AG10803 (cell line): ENCODE measurements around the gene NDUFAF4.
A peak's percentile ranks its signal among the peaks of the same experiment; 100 is the strongest.

ENCODE experiments used
- DNase-seq: peaks from one replicate; pipeline ENCODE4 v3.0.0; 2010; ENCODE audit warnings: low read depth
- H3K4me3 ChIP-seq: 2 replicates; pipeline ENCODE4 v1.5.1; 2011; ENCODE audit warnings: mild to moderate bottlenecking, low read length, control low read depth
- TF ChIP-seq, protein P1 (sequence below): conservative IDR thresholded peaks from 2 replicates; pipeline ENCODE4 v1.5.1; 2011; ENCODE audit warnings: mild to moderate bottlenecking, low read length, control low read depth, inconsistent platforms

The NDUFAF4 gene

GRCh38 chr6:96897396-96898240 is at the start of gene NDUFAF4:
TSS of gene NDUFAF4 (minus strand) at chr6:96897891. CDS start at chr6:96897801, 90 bp downstream.
- peak within 1 kb of the TSS; percentile 93 for H3K4me3 ChIP-seq
- TF ChIP-seq, protein P1, sequence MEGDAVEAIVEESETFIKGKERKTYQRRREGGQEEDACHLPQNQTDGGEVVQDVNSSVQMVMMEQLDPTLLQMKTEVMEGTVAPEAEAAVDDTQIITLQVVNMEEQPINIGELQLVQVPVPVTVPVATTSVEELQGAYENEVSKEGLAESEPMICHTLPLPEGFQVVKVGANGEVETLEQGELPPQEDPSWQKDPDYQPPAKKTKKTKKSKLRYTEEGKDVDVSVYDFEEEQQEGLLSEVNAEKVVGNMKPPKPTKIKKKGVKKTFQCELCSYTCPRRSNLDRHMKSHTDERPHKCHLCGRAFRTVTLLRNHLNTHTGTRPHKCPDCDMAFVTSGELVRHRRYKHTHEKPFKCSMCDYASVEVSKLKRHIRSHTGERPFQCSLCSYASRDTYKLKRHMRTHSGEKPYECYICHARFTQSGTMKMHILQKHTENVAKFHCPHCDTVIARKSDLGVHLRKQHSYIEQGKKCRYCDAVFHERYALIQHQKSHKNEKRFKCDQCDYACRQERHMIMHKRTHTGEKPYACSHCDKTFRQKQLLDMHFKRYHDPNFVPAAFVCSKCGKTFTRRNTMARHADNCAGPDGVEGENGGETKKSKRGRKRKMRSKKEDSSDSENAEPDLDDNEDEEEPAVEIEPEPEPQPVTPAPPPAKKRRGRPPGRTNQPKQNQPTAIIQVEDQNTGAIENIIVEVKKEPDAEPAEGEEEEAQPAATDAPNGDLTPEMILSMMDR = peak; percentile 78
- DNase-seq = peak; percentile 90

DNA sequence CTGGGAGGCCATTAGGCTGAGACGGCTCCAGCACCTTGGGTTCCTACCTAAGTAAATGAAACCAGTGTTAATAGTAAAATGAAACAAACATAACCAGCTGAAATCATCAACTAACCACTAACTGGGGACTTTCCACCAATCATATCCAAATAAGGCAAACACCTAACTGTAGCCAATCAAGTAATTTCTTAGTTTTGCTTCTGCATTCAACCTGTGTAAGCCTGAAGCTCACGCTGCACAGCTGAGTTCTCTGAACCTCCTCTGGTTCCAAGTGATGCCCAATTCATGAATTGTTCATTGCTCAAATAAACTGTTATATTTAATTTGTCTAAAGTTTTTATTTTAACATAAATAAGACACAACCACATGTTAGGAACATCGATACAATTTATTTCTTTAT is 49.4 kb upstream of the NDUFAF4 start:
- DNase-seq = no peak
- H3K4me3 ChIP-seq = no peak overlapping the region
- TF ChIP-seq, protein P1 = no peak

GRCh38 chr6:96943555-96944215 is 46.0 kb upstream of the NDUFAF4 start:
- no peak overlapping the region for H3K4me3 ChIP-seq
- no peak for DNase-seq
- TF ChIP-seq, protein P1 = no peak

- TF ChIP-seq, protein P1 = no peak
- H3K4me3 ChIP-seq = no peak overlapping the region
- no peak for DNase-seq
Observed at GRCh38 chr6:96942676-96943075, 45.0 kb upstream of the NDUFAF4 start.

DNA sequence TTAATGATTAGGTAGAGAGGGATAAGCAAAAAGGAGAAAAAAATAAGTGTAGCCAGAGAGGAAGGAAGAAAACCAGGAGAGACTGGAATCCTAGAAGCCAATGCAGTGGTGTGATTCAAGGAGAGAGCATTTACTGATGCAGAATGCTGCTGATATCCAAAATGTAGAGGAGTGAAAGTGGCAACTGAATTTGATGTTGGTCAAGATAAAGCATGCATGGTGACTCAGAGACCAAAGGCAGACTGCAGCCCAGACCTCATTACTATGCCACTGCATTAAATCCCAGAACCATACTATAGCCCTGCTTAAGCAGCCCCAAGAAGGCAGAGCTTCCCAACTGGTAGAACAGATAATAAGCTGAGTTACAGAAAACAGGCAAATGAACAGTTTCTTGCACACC is 42.6 kb upstream of the NDUFAF4 start:
- no peak for DNase-seq

GRCh38 chr6:96939007-96939805 is 41.5 kb upstream of the NDUFAF4 start:
- peak; percentile 61 for DNase-seq
- H3K4me3 ChIP-seq = no peak overlapping the region
- TF ChIP-seq, protein P1 = no peak

More for the DNA sequence above, 42.6 kb upstream of the NDUFAF4 start:
- TF ChIP-seq, protein P1 = no peak
- H3K4me3 ChIP-seq = no peak overlapping the region
